ENCODE measurements around the gene DNMT1.
A peak's percentile ranks its signal among the peaks of the same experiment; 100 is the strongest.

DNA sequence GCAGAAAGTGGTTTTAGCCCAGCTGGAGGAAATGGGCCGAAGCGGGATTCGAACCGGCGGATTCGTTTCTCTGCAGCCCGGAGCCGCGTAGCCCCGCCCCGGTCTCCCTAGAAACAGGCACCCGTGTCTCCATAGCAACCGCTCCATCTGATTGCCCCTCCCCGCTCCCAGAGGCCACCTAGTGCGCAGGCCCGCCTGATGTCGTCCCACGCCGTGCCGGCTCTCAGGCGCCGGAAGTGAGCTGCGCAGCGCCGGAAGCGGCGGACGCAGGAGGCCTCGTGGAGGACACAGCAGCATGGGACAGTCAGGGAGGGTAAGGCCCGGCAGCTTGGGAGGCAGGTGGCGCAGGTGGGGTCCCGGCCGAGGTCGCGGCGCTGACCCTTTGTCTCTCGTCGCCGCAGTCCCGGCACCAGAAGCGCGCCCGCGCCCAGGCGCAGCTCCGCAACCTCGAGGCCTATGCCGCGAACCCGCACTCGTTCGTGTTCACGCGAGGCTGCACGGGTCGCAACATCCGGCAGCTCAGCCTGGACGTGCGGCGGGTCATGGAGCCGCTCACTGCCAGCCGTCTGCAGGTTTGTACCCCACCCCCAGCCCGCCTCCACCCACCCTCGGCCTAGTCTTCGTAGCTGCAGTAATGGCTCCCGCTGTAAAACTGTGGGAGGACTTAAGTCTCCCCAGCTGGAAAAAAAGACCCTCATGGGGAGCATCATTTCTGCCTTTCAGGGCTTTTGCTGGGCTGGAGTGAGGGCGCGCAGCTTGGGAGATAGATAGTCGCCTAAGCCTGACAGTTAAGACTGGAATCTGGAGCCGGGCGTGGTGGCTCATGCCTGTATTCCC is 88.4 kb downstream of the DNMT1 start, which contains the start of gene PPAN:
- peak in 3 of 4 donors; percentile 36 to 71 (median 44) for TF ChIP-seq POLR2A (IDR thresholded peaks at IDR 0.05)
- TF ChIP-seq, protein P1, sequence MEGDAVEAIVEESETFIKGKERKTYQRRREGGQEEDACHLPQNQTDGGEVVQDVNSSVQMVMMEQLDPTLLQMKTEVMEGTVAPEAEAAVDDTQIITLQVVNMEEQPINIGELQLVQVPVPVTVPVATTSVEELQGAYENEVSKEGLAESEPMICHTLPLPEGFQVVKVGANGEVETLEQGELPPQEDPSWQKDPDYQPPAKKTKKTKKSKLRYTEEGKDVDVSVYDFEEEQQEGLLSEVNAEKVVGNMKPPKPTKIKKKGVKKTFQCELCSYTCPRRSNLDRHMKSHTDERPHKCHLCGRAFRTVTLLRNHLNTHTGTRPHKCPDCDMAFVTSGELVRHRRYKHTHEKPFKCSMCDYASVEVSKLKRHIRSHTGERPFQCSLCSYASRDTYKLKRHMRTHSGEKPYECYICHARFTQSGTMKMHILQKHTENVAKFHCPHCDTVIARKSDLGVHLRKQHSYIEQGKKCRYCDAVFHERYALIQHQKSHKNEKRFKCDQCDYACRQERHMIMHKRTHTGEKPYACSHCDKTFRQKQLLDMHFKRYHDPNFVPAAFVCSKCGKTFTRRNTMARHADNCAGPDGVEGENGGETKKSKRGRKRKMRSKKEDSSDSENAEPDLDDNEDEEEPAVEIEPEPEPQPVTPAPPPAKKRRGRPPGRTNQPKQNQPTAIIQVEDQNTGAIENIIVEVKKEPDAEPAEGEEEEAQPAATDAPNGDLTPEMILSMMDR (IDR thresholded peaks at IDR 0.05): peak in 1 of 6 experiments; percentile 41

Data from esophagus squamous epithelium (tissue), 4 donors.